Activated T-helper 17 cell treated with anti-CD3 and anti-CD28 coated beads, Interleukin-2, amount 50 U/mL, for 72 hours (primary cell): ENCODE measurements around the gene EME2. TPM values are rescaled to one million over a fixed set of nuclear protein-coding genes. Genes with fewer than 3 reads are reported as not detected.

ENCODE experiments used
- ATAC-seq: fragments of 150-1000 bp; cut with Tn5 transposase; replicated peaks from 2 replicates; pipeline ENCODE4 v1.10.0; 2021; ENCODE audit warnings: mild to moderate bottlenecking, moderate library complexity
- H3K27ac Mint-ChIP-seq: one replicate; pipeline ENCODE4 v1.8.0; 2022; ENCODE audit warnings: mixed read lengths
- H3K27me3 Mint-ChIP-seq: one replicate; pipeline ENCODE4 v1.8.0; 2022; ENCODE audit warnings: mixed read lengths
- H3K36me3 Mint-ChIP-seq: one replicate; pipeline ENCODE4 v1.8.0; 2022; ENCODE audit warnings: low read depth, mild to moderate bottlenecking, mixed read lengths
- H3K4me1 Mint-ChIP-seq: one replicate; pipeline ENCODE4 v1.8.0; 2022; ENCODE audit warnings: mixed read lengths
- H3K4me3 Mint-ChIP-seq: one replicate; pipeline ENCODE4 v1.8.0; 2022; ENCODE audit warnings: mild to moderate bottlenecking, mixed read lengths
- H3K9me3 Mint-ChIP-seq: one replicate; pipeline ENCODE4 v1.8.0; 2022; ENCODE audit warnings: mixed read lengths
- total RNA-seq, 2 donors: library from RNA; stranded (reverse); gene quantifications; one replicate each; pipeline ENCODE4 v1.2.3, GENCODE V29; 2022

Gene EME2
- total RNA-seq, 2 donors from 2014 or later = 37.6 to 39.6 TPM

DNA sequence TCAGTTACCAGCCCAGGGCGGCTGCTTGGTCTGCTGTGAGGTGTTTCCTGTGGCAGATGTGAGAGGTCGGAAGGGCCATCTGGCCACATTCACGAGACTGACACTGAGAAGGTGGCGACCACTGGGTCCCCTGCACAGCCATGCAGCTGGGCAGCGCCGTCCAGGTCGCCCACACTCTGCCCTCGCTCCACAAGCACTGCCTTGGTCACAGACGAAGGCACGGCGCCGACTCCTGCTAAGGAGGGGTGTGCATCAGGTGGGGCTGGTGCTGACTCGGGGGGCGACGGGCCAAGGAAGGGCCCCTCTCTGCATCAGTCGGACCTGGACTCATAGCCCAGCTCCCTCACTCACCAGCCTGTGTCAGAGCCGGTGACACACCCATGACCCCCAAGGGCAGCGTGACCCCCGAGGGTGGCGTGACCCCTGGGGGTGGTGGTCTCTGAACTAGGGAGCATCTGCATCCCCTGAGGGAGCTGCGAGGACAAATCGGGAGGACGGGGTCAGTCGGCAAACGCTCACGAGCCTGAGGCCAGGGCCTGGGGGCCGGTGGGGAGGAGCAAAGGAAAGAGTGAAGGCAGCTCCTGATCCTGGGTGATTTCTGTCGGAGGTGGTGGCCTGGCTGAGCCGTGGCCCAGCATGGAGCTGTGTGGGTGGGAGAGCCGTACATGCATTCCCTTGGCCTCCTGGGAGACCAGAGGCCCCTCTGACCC is 31.7 kb upstream of the EME2 start:
- Mint-ChIP-seq H3K4me1 (no peaks in the 10 kb centered on the region), H3K27me3 (no peaks in the 10 kb centered on the region), H3K36me3 (peaks cover 18% of the 10 kb centered on the region), H3K9me3 (no peaks in the 10 kb centered on the region), H3K27ac (no peak overlapping the region), H3K4me3 (no peak overlapping the region)
- ATAC-seq = no peak

DNA sequence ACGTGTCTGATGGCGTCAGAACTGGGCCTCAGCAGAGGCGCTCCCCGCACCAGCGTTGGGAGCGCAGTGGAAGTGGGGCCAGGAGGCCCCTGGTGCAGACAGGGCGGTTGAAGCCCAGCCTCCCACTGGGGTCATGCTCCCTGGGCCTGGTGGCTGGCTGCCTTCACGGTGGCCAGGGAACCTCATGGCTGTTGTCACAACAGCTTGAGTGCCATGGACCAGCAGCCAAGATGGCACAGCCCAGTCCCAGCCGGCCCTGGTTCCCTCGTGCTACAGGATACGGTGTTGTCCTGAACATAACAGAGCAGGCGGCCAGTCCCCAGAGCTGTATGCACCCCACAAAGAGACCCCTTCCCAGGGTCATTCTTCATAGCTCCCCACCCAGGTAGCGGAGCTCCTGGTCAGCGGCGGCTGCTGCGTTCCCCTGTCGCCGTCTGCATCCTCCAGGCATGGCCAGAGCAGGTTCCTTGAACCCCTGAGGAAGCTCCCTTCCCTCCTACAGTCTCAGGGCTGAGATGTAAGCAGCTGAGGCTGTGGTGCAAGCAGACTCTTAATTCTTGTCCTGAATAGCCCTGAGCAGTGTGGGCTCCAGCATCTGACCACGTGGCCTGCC is 31.0 kb upstream of the EME2 start:
- no peaks in the 10 kb centered on the region for H3K4me1 Mint-ChIP-seq
- no peak for ATAC-seq
- no peaks in the 10 kb centered on the region for H3K9me3 Mint-ChIP-seq
- H3K36me3 Mint-ChIP-seq = peaks cover 20% of the 10 kb centered on the region
- H3K27ac Mint-ChIP-seq = no peak overlapping the region
- H3K27me3 Mint-ChIP-seq = no peaks in the 10 kb centered on the region
- H3K4me3 Mint-ChIP-seq = no peak overlapping the region

- no peaks in the 10 kb centered on the region for H3K9me3 Mint-ChIP-seq
- no peak overlapping the region for H3K27ac Mint-ChIP-seq
- ATAC-seq = no peak
- peaks cover 23% of the 10 kb centered on the region for H3K36me3 Mint-ChIP-seq
- no peaks in the 10 kb centered on the region for H3K27me3 Mint-ChIP-seq
- no peaks in the 10 kb centered on the region for H3K4me1 Mint-ChIP-seq
- no peak overlapping the region for H3K4me3 Mint-ChIP-seq
These were observed 29.0 kb upstream of the EME2 start for GRCh38 chr16:1743376-1744337.

- H3K36me3 Mint-ChIP-seq = peaks cover 30% of the 10 kb centered on the region
- H3K4me3 Mint-ChIP-seq = no peak overlapping the region
- ATAC-seq = no peak
- H3K27me3 Mint-ChIP-seq = no peaks in the 10 kb centered on the region
- H3K9me3 Mint-ChIP-seq = no peaks in the 10 kb centered on the region
- H3K27ac Mint-ChIP-seq = no peak overlapping the region
- H3K4me1 Mint-ChIP-seq = no peaks in the 10 kb centered on the region
These were observed 28.2 kb upstream of the EME2 start for GRCh38 chr16:1744338-1744840.

DNA sequence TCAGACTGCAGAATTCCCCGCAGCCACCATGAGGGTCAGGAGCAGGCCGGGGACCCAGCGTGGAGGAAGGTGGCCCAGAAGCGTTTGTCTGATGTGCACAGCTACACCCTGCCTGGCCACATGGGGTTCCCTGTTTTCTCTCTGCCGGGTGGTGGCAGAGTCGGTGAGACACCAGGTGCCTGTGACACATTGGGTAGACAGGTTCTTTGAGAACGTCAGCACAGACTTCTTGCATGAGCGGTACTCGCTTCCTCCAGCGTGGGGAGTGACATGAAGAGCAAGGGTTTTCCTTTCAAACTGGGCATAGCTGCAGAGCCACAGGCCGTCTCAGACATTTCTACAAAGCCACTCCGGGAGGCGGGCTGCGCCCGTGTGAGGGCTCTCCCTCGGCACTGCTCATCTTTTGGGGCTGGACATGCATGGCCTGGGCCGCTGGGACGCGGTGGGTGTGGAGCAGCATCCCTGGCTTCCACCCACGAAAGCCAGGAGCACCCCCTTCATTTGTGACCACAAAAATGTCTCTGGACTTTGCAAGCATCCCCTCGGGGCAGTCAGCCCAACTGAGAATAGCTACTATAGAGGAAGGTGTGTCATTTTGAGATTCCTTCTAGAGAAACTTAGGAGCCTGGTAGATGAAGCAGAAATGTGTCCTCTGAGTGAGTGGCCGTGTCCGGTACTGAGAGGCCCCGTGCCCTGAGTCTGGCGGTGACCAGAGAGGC is 27.3 kb upstream of the EME2 start:
- Mint-ChIP-seq H3K36me3 (peaks cover 30% of the 10 kb centered on the region), H3K9me3 (no peaks in the 10 kb centered on the region), H3K4me3 (no peak overlapping the region), H3K27ac (no peak overlapping the region), H3K4me1 (no peaks in the 10 kb centered on the region), H3K27me3 (no peaks in the 10 kb centered on the region)
- no peak for ATAC-seq

- ATAC-seq = no peak
- Mint-ChIP-seq H3K36me3 (peaks cover 30% of the 10 kb centered on the region), H3K27me3 (no peaks in the 10 kb centered on the region), H3K27ac (no peak overlapping the region), H3K4me3 (no peak overlapping the region), H3K9me3 (no peaks in the 10 kb centered on the region), H3K4me1 (no peaks in the 10 kb centered on the region)
These were observed 26.5 kb upstream of the EME2 start for GRCh38 chr16:1745900-1746692.

DNA sequence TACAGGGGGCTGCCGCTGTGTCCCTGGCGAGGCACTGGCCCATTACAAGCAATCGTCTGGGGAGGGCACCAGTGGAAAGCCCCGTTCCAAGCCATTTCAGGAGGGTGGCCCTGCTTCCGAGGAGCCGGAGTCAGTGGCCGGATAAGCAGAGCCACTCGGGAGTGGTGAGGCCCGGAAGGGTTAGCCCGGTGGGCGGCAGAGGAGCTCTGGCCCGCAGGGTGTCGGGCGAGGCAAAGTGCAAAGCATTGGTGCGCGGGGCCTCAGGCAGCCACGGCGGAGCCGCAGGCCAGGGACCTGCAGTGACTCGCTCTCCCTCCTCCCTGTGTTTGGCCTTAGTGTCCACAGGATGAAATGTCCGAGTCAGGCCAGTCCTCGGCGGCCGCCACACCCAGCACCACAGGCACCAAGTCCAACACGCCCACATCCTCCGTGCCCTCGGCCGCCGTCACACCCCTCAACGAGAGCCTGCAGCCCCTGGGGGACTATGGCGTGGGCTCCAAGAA is 25.9 kb upstream of the EME2 start:
- Mint-ChIP-seq H3K4me1 (no peaks in the 10 kb centered on the region), H3K9me3 (no peaks in the 10 kb centered on the region), H3K27me3 (no peaks in the 10 kb centered on the region), H3K4me3 (no peak overlapping the region), H3K27ac (no peak overlapping the region), H3K36me3 (peaks cover 32% of the 10 kb centered on the region)
- no peak for ATAC-seq

GRCh38 chr16:1747934-1748333 is 24.7 kb upstream of the EME2 start:
- Mint-ChIP-seq H3K4me1 (no peaks in the 10 kb centered on the region), H3K9me3 (no peaks in the 10 kb centered on the region), H3K27me3 (no peaks in the 10 kb centered on the region), H3K4me3 (no peak overlapping the region), H3K36me3 (peaks cover 44% of the 10 kb centered on the region), H3K27ac (no peak overlapping the region)
- ATAC-seq = no peak

DNA sequence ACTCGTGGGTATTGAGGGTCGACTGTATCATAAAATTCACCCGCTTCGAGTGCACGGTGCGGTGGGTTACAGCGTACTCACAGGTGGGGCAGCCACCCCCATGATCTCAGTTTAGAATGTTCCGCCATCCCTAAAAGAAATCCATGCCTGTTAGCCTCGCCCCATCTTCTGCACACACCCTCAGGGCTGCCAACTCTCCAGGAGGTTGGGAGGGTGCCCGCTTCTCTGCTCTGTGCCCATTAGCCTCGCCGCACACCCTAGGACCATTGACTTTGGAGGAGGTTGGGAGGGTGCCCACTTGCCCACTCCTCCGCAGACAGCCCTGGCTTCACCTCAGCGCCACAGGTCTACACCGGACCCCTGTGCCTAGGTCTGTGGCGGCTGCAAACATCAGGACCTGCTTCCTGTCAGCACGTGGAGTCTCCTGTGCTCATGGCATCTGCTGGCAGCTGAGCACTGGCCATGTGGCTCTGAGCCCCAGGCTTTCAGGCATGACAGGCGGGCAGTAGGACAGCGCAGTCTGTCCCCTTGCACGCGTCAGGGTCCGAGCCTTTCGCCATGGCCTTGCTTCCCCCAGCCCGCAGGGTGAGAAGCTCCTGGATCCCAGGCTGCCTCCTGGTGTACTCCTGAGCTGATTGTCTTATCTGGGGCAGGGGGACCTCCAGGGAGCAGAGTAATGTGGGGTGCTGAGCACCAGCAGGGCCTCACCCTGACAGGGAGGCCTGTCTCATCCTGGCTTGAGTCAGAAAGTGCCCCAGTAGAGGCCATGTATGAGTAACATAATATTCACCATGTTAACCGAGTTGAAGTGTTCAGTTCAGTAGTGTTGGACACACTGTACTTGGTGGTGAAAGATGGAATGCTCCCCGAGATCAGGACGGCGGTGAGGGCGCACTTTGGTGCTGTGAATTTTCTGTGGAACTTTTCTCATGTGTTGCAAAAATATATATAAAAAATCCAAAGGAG is 23.2 kb upstream of the EME2 start:
- Mint-ChIP-seq H3K4me1 (no peaks in the 10 kb centered on the region), H3K9me3 (no peaks in the 10 kb centered on the region), H3K4me3 (no peak overlapping the region), H3K27ac (no peak overlapping the region), H3K27me3 (no peaks in the 10 kb centered on the region), H3K36me3 (peaks cover 55% of the 10 kb centered on the region)
- peak; percentile 32 for ATAC-seq

DNA sequence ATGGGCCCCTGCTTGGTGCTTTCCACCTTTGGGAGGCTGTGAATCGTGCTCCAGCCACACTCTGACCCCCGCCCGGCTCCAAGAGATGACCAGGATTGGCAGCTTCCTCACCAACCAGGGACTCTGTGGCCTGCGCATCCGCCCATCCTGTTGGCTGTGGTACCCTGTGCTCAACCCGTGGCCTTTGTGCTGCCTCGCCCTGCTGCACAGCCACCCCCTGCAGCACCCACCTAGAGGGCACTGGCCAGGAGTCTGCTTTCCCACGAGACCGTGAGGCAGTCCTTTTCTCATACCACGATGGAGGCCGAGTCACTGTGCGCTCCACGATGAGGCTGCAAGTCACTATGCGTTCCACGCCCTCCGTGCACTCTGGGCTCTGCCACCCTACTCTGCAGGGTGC is 20.7 kb upstream of the EME2 start:
- no peak overlapping the region for H3K4me3 Mint-ChIP-seq
- peaks cover 5% of the 10 kb centered on the region for H3K4me1 Mint-ChIP-seq
- no peak overlapping the region for H3K27ac Mint-ChIP-seq
- H3K36me3 Mint-ChIP-seq = peaks cover 50% of the 10 kb centered on the region
- no peaks in the 10 kb centered on the region for H3K9me3 Mint-ChIP-seq
- no peak for ATAC-seq
- H3K27me3 Mint-ChIP-seq = no peaks in the 10 kb centered on the region

GRCh38 chr16:1752853-1753252 is 19.8 kb upstream of the EME2 start:
- Mint-ChIP-seq H3K4me1 (peaks cover 5% of the 10 kb centered on the region), H3K27ac (no peak overlapping the region), H3K4me3 (no peak overlapping the region), H3K36me3 (peaks cover 50% of the 10 kb centered on the region), H3K27me3 (no peaks in the 10 kb centered on the region), H3K9me3 (no peaks in the 10 kb centered on the region)
- ATAC-seq = no peak

- H3K9me3 Mint-ChIP-seq = no peaks in the 10 kb centered on the region
- peaks cover 42% of the 10 kb centered on the region for H3K36me3 Mint-ChIP-seq
- ATAC-seq = no peak
- no peak overlapping the region for H3K27ac Mint-ChIP-seq
- no peaks in the 10 kb centered on the region for H3K27me3 Mint-ChIP-seq
- peaks cover 5% of the 10 kb centered on the region for H3K4me1 Mint-ChIP-seq
- H3K4me3 Mint-ChIP-seq = no peak overlapping the region
These were observed 18.4 kb upstream of the EME2 start for GRCh38 chr16:1754204-1754603.
